ENCODE data around the gene FTCD.
A peak's percentile ranks its signal among the peaks of the same experiment; 100 is the strongest.
"Not testable (repeated sequence)": the region's sequence is repeated elsewhere in the genome, so short reads cannot be mapped to it uniquely, and the experiment has no call there.

FTCD gene

DNA sequence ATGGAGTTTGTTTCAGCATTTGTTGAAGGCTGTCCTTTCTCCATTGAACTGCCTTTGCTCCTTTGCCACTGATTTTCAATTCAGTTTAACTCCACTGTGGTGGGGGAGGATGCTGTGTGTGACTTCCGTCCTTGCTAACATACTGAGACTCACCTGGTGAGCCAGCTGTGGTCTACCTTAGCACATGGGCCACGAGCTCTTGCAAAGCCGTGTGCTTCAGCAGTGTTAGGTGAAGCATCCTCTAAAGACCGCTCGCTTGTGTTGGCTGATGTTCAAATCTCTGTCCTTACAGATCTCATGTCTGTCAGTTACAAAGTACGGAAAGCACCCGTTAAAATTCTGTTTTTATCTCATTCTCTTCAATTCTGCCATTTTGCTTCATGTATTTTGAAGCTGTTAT, 32.4 kb upstream of the FTCD start:
- no peak for DNase-seq

DNA sequence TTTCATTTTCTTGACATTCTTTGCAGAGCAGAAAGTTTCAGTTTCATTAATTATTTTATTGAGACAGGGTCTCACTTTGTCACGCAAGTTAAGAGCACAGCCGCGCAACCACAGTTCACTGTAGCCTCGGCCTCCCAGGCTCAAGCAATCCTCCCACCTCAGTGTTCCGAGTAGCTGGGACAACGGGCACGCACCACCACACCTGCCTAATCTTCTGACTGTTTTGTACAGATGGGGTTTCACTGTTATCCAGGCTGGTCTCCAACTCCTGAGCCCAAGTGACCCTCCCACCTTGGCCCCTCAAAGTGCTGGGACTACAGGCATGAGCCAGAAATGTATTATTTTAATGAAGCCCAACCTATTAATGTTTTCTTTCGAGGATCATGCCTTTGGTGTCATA, 31.9 kb upstream of the FTCD start:
- no peak for DNase-seq

DNA sequence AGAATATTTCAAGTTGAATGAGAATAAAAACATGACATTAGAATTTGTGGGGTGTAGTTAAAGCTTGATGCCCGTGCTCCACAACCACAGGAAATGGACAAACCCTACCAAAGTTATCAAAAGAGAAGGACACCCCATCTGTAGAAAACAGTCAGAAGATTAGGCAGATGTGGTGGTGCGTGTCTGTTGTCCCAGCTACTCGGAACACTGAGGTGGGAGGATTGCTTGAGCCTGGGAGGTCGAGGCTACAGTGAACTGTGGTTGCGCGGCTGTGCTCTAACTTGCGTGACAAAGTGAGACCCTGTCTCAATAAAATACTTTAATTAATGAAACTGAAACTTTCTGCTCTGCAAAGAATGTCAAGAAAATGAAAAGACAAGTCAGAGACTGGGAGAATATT, 30.3 kb upstream of the FTCD start:
- DNase-seq: no peak

DNA sequence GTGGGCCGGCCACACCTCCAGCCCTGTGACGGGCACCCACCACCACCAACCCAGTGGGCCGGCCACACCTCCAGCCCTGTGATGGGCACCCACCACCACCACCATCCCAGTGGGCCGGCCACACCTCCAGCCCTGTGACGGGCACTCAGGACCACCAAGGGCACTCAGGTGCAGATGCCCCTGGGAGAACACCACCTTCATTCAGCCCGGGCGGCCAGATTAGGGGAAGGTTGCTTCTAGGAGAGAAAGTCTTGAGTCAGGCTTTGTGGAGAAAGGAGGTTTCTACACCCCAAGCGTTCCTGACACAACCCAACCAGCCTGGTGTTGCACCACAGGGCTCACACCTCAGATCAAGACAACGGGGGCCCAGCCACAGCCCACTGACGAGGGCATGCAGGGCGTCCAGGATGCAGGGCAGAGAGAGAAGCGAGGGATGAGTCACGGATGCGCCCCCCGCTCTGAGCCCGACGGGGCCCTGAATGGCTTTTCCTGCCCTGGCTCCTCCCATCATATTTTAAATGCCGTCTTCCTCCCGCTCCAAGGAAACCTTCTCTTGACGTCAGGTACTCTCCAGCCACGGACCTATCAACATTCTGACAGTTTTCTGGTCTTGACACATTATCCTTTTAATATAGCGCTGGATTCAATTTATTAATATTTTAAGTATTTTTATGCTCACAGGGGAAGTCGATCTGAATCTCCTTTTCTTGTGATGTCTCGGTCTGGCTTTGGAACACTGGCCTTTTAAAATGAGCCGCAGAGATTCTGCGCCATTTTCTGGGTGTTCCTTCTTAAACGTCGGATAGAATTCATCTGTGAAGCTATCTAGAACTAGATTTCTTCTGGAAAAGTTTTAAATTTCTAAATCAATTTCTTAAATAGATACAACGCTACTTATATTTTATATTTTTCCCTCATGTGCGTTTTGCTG, 29.5 kb upstream of the FTCD start:
- peak; percentile 84 to 88 for DNase-seq

DNA sequence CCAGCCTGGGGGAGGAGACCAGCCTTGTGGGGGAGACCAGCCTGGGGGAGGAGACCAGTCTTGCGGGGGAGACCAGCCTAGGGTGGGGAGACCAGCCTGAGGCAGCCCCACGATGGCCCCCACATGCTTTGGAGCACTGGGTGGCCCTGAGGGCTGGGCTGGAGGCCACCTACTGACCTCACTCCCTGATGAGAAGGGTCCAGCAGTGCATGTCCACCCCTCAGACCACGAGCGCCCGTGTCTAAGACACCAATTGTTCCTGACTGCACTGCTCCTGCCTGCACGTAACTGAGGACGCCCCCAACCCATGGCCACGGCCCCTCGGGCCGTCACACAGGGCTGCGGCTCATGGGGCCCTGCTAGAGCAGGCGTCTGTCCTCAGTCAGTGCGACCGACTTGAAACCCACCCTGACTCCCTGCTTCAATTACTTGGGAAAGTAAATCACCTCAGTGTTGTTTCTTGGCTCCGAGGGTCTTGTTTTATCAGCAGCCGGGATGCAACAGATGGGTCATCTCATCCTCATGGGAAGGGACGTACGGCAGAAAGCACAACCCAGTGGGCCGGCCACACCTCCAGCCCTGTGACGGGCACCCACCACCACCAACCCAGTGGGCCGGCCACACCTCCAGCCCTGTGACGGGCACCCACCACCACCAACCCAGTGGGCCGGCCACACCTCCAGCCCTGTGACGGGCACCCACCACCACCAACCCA, 28.7 kb upstream of the FTCD start, which contains the start of gene SPATC1L:
SPATC1L (minus strand) TSS at position 550 of the 715 bp plus-strand sequence. CDS start 1,643 bp downstream, outside the sequence.
- DNase-seq: peak; percentile 54 to 84

DNA sequence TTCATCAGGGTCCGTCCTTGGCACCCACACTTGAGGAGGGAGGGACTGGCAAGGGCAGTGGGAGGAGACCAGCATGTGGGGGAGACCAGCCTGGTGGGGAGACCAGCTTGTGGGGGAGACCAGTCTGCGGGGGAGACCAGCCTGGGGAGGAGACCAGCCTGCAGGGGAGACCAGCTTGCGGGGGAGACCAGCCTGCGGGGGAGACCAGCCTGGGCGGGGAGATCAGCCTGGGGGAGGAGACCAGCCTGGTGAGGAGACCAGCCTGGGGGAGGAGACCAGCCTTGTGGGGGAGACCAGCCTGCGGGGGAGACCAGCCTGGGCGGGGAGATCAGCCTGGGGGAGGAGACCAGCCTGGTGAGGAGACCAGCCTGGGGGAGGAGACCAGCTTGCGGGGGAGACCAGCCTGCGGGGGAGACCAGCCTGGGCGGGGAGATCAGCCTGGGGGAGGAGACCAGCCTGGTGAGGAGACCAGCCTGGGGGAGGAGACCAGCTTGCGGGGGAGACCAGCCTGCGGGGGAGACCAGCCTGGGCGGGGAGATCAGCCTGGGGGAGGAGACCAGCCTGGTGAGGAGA, 28.0 kb upstream of the FTCD start:
- DNase-seq: peak in 1 of 2 experiments; percentile 15

DNA sequence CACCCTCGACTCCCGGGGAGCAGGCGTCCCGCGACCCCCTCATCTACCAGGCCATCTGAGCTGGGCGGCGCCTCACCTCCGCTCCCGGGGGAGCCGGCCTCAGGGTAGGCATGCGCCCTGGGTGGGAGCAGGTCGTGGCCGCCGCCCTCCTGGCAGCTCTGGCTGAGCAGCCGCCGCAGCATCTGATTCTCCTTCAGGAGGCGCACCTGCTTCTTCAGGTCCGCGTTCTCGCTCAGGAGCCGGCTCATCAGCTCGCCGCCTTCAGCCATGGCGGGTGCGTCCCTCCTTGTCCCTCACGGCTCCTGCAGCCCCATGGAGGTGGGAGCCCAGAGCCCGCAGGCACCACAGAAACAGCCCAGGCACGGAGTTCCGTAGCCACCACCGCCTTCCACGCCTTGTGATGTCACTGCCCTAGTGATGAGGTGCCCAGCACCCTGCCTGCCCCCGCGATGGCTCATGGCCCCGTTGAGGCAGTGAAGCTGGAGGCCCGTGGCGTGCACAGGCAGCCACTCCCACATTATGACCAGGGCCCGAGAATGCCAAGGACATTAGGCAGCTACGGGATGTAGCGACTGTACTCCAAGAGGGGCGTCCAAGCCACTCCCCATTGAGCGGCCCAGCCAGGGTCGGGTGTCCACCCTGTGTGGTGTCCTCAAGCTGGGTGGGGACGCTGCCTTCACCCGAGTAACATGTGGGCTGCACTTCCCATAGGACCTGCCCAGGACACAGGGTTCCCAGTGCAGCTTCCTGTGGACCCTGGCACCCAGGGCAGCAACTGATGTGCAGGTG, 27.4 kb upstream of the FTCD start:
- no peak for DNase-seq

DNA sequence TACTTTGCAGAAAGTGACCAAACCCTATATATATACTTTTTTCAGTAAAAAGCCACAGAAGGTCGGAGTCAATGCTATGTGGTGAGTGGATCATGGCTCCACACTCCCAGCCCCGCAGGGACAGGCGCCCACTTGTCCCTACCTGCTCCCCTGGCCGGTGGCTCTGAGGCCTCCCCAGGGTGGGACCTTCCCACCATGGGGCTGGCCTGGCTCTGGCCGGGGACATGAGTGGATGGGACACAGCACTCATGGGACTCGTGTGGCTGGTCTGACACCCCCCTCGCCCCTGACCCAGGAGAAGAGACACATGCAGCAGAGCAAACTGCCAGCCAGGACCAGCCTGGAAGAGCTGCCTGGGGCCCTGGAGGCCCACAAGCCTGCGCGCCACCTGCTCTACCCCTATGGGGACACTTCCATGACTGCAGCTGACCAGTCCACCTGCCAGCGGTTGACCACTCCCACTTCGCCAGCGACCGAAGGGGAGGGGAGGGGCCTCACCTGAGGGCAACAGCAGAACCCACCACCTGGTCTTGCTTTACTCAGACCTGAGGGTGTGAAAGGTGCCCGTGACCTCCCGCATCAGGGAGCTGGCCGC, 26.7 kb upstream of the FTCD start:
- DNase-seq: no peak

DNA sequence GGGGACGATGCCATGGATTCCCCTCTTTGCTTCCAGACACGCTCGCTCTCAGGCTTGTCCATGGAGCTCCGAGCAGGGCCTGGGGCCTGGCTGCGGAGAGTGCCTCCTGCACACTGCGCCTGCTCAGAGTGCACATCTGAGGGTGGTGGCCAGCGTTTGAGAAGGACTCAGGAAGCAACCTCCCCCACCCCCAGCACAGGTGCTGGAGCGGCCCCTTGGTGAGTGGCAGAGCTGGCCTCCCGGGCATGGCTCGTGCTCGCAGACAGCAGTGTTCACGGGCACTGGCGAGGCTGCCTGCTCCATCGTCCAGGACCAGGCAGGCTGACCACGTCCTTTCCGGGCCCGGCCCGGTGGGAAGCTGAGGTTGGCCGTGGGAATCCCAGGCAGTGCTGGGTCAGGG, 26.1 kb upstream of the FTCD start:
- DNase-seq: no peak

DNA sequence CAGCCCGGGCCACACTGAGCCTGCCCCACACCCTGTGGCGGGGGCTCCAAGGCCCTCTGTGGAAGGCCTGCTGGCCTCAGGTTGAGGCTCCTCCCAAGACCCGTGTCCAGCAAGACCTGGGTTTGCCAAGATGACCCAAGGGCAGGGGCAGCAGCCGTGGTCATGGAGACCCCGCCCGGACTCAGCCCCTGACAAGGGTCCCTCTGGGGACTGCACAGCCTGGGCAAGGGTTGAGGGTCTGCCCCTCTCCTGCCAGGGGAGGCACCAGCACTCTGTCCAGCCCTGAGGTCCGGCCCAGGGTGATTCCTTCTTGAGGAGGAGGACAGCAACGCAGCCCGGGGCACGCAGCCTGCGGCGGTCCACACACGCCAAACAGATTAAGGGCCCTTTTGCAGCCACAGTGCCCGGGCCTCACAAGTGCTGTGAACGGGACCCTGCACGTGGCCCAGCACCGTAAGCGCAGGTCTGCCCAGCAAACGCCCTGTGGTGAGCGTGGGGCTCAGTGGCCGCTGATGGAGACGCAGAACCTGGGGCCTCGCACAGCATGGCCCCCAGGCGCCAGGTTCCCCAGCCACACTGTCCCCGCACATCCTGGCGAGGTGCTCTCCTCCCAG, 25.5 kb upstream of the FTCD start:
- no peak for DNase-seq

DNA sequence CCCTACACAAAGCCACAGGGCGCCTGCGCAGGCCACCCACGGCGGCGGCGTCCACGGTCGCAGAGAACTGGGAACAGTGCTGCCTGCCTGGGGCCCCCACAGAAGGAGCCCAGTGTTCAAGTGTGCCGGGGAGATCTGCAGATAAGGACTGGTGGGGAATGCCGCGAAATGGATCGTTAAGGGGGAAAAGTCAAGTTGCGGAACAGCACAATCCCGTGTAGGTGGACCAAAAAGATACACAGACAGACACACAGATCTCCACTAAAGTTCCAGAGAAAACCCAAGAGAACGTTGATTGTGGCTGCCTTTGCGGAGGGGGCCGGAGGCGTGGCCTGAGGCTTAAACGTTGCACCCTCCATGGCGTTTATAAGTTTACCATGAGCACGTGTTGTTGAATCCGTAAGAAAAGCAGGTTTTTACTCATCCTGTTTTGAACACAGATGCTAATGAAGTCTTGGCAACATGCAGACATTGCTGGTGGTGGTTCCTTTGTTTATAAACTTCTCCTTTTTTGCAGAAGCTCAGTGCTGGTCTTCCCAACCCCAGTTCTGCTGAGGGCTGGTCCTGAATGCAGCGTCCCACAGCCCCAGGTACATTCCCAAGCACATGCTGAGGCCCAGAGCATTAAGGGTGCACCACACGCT, 24.8 kb upstream of the FTCD start:
- DNase-seq: no peak

DNA sequence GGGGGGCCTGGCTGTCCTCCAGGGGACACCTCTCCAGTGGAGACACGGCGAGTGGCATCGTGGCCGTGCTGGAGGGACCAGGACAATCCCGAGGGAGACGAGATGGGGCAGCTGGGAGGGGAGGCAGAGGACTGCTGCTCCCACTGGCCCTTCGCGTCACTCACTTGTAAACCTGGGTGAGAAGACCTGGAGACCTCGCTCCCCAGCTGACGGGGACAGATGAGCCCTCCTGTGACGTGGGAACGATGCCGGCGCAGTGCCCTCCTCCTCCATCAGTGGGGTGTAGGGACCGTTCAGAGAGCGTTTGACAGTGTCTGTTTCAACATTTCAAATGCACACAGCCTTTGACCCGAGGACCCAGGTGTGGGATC, 24.3 kb upstream of the FTCD start:
- DNase-seq: no peak

DNA sequence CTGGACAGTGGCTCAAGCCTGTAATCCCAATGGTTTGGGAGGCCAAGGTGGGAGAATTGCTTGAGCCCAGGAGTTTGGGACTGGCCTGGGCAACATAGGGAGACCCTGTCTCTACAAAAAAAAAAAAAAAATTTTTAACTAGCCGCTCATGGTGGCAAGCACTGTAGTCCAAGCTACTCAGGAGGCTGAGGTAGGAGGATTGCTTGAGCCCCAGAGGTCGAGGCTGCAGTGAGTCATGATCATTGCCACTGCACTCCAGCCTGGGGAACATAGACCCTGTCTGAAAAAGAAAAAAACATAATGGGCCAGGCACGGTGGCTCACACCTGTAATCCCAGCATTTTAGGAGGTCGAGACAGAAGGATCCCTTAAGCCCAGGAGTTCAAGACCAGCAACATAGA, 23.6 kb upstream of the FTCD start:
- DNase-seq: no peak

DNA sequence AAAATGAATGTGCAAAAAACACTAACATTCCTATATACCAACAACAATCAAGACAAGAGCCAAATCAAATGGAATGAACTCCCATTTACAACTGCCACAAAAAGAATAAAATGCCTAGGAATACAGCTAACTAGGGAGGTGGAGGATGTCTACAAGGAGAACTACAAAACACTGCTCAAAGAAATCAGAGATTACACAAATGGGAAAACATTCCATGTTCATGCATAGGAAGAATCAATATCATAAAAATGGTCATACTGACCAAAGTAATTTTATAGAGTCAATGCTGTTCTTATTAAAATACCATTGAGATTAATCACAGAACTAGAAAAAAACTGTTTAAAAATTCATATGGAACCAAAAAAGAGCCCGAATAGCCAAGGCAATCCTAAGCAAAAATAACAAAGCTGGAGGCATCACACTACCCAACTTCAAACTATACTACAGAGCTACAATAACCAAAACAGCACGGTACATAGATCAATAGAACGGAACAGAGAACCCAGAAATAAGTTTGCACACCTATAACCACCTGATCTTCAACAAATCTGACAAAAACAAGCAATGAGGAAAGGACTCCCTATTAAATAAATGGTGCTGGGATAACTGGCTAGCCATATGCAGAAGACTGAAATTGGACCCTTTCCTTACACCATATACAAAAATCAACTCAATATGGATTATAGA, 21.2 kb upstream of the FTCD start:
- not testable (repeated sequence) for DNase-seq

DNA sequence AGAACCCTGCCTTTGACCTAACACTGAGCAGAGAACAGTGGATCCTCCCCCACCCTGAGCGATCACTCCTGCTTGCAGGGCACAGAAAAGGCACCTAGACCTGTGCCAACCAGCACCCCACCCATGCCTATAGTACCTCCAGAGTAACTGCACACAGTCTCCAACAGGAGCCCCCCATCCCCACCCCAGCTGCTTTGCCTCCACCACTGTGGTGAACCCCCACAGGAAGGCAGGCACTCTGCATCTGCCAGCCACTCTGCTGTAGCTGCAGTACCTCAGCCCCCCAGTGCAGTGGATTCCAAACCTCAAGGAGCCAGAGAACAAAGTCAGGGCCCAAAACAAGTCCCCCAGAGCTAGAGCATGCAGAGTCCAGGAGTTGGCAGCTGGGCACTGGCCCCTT, 18.2 kb upstream of the FTCD start:
- no peak for DNase-seq

DNA sequence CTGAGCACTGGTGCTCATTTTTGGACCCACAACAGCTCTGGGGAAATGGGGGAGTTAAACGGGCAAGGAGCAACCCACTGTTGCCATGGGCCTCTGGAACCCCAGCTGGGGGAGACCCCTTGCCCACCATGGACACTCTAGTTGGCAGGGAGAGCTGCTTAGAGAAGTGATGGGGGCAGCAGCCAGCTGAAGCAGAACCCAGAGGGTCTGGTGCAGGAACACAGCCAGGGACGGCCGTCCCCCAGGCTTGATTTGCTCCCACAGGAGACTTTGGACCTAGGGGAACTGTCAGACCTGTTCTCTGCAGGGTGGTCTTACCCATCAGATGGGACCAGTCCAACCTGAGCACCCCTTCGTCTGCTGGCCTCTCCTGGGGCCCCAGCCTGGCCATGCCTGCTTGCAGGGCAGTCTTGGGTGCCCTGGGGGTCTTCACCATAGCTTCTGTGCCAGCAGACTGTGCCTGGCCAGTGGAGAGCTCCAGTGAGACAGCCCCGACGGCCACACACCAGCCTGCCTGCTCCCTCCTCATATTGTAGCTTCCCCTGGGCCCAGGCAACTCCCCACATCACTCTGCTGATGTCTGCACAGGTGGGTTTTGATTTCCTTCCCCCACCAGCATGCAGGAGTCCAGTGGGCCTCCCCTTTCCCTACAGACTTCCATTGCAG, 17.6 kb upstream of the FTCD start:
- DNase-seq: no peak

DNA sequence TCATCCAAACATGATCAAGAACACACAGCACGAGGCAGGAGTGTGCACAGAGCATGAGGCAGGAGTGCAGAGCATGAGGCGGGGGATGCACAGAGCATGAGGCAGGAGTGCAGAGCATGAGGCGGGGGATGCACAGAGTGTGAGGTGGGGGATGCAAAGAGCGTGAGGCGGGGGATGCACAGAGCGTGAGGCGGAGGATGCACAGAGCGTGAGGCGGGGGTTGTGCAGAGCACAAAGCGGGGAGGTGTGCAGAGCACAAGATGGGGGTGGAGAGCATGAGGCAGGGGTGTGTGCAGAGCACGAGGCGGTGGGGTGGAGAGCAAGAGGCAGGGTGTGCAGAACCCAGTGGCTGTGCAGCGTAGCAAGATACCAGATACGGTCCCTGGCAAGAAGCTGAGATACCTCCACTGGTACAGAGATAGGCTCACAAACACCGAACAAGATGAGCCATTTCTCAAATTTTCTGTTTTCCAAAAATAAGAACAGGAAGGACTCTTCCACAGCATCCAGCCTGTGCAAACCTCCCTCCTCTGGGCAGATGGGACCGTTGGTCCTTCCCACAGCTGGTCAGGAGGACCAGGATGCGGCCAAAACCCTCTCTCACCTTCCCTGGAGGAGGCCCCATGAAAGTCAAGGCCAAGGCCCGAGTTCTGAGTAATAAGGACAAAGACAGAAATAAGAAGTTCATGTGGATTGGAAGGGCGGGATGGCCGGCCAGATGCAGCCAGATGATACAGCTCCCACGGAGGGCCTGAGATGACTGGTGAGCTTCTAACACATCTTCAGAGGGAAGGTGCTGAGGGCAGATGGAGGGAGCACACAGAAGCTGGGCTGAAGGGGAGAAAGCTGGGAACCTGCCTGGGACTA, 16.9 kb upstream of the FTCD start:
- no peak for DNase-seq

DNA sequence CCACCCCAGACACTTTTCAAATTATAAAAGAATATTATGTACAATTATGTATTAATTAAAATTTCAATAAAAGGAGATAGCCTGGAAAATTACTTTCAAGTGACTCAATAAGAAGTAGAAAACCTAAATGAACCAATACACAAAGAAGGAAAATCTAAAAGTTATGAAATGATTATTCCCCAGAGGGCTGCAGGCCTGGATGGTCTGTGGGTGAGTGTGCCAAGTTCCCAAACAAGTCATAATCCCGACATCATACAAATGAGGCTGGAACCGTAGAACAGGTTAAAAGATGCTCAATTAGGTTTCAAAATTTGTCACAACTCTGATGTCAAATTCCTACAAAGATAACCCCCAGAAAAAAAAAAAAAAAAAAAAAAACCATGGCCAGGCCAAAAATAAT, 16.2 kb upstream of the FTCD start:
- DNase-seq: no peak

DNA sequence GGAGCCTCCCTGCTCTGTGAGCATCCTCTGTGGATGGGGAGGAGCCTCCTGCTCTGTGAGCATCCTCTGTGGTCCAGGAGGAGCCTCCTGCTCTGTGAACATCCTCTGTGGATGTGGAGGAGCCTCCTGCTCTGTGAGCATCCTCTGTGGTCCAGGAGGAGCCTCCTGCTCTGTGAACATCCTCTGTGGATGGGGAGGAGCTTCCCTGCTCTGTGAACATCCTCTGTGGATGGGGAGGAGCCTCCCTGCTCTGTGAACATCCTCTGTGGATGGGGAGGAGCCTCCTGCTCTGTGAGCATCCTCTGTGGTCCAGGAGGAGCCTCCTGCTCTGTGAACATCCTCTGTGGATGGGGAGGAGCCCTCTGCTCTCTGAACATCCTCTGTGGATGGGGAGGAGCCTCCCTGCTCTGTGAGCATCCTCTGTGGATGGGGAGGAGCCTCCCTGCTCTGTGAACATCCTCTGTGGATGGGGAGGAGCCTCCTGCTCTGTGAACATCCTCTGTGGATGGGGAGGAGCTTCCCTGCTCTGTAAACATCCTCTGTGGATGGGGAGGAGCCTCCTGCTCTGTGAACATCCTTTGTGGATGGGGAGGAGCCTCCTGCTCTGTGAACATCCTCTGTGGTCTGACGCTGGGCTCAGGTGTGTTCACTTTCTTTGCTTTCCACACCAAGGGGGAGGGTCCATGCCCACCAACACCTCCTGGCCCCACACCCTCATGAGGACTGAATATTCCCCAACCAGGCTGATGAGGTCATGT, 15.2 kb upstream of the FTCD start:
- DNase-seq: not testable (repeated sequence)

All from NCI-H526 (cell line).